Measurements from ENCODE around the gene PSMD1.
A peak's percentile ranks its signal among the peaks of the same experiment; 100 is the strongest.

The PSMD1 gene

DNA sequence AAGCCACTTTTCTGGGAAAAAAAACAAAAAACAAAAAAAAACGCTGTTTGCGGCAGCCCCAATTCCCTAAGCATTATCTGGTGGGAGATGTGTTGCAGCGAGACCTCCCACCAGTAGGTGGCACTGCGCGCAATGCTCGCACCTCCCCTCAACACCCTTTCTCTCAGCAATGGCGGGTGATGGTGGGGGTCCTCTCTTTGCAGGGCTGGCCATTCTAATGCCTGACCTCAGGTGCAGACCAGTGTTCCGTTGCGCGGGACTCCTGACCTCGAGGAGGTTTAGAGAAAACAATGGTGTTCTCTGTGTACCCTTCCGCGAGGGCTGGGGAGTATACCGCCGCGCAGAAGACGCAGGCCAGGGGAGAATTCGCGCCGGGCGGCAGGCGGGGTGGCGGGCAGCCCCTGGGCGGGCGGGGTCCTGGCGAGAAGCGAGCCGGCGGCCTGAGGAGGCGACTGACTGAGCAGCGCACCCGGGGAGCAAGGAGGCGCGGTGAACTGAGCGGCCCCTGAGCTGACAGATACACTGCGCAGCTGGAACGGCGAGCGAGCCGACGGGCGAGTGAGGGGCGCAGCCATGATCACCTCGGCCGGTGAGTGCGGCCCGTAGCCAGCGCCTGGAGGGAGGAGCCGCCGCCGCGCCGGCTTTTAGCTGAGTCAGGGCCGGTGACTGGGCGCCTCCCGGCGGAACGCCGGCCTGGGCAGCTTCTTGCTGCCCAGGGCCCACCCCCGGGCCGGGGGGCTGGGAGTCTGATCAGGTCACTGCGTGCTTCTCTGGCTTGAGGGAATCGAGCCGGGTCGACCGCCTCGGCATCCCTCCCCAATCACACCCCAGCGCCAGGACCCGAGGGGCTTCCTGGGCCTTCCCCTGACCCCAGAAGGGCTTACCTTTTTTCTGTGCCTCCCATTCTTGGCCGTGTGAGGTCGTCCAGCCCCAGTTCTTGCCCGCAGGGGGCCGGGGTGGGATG lies at the start of gene PSMD1:
TSS of gene PSMD1 (plus strand) at position 415 of the 964 bp plus-strand sequence. CDS start at position 574, 159 bp downstream.
- TF ChIP-seq NFRKB (IDR thresholded peaks at IDR 0.05) = no peak
- TF ChIP-seq BHLHE40 (IDR thresholded peaks at IDR 0.05; ENCODE audit: borderline replicate concordance) = no peak
- no peak; the same call in 1 of the 2 replicates for TF ChIP-seq ELF4 (IDR thresholded peaks at IDR 0.05)
- no peak for TF ChIP-seq ZNF384 (IDR thresholded peaks at IDR 0.05)
- TF ChIP-seq FOXA1 (IDR thresholded peaks at IDR 0.05) = no peak
- TF ChIP-seq HDGF (IDR thresholded peaks at IDR 0.05; ENCODE audit: borderline replicate concordance) = no peak
- peak; percentile 80 for TF ChIP-seq FOXM1 (IDR thresholded peaks at IDR 0.05; ENCODE audit: borderline replicate concordance)
- TF ChIP-seq L3MBTL2 (conservative IDR thresholded peaks at IDR 0.05) = no peak
- CTCF ChIA-PET = no interaction called here
- peak; percentile 88 for DNase-seq (ENCODE audit: extremely low spot score)
- POLR2A ChIA-PET = interaction anchor here (0.7 to 1.3 kb wide), 2 partner anchors 9 to 144 kb away, joined by 3 read pairs; no protein-coding TSS in a partner anchor

- no peak for DNase-seq (ENCODE audit: extremely low spot score)
- POLR2A ChIA-PET = no interaction called here
- TF ChIP-seq ELF4 (IDR thresholded peaks at IDR 0.05) = no peak
- no peak for TF ChIP-seq L3MBTL2 (conservative IDR thresholded peaks at IDR 0.05)
- TF ChIP-seq ZNF384 (IDR thresholded peaks at IDR 0.05) = no peak
- TF ChIP-seq SP1 (IDR thresholded peaks at IDR 0.05) = no peak
- no peak for TF ChIP-seq ARNT (IDR thresholded peaks at IDR 0.05)
- no peak for TF ChIP-seq FOXK2 (IDR thresholded peaks at IDR 0.05)
- TF ChIP-seq FOXM1 (IDR thresholded peaks at IDR 0.05; ENCODE audit: borderline replicate concordance) = no peak
- TF ChIP-seq BHLHE40 (IDR thresholded peaks at IDR 0.05; ENCODE audit: borderline replicate concordance) = no peak
- no peak for TF ChIP-seq TARDBP (IDR thresholded peaks at IDR 0.05)
- no peak for TF ChIP-seq FOXA1 (IDR thresholded peaks at IDR 0.05)
- no peak for TF ChIP-seq SUZ12 (IDR thresholded peaks at IDR 0.05)
- TF ChIP-seq LEF1 (IDR thresholded peaks at IDR 0.05; ENCODE audit: borderline replicate concordance) = no peak
- no peak for TF ChIP-seq HDGF (IDR thresholded peaks at IDR 0.05; ENCODE audit: borderline replicate concordance)
- TF ChIP-seq CTBP1 (IDR thresholded peaks at IDR 0.05; ENCODE audit: borderline replicate concordance) = no peak
- TF ChIP-seq, protein P1, sequence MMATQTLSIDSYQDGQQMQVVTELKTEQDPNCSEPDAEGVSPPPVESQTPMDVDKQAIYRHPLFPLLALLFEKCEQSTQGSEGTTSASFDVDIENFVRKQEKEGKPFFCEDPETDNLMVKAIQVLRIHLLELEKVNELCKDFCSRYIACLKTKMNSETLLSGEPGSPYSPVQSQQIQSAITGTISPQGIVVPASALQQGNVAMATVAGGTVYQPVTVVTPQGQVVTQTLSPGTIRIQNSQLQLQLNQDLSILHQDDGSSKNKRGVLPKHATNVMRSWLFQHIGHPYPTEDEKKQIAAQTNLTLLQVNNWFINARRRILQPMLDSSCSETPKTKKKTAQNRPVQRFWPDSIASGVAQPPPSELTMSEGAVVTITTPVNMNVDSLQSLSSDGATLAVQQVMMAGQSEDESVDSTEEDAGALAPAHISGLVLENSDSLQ (IDR thresholded peaks at IDR 0.05) = no peak
- TF ChIP-seq NFRKB (IDR thresholded peaks at IDR 0.05) = no peak
- CTCF ChIA-PET = interaction anchor here (0.6 kb wide), 1 partner anchor 105 kb away, joined by 3 read pairs; no protein-coding TSS in a partner anchor
Measured at GRCh38 chr2:231007286-231008098, 49.2 kb upstream of the PSMD1 start.

GRCh38 chr2:231008131-231008530 lies 48.5 kb upstream of the PSMD1 start:
- TF ChIP-seq LEF1 (IDR thresholded peaks at IDR 0.05; ENCODE audit: borderline replicate concordance) = no peak
- no peak for TF ChIP-seq BHLHE40 (IDR thresholded peaks at IDR 0.05; ENCODE audit: borderline replicate concordance)
- no peak for TF ChIP-seq FOXM1 (IDR thresholded peaks at IDR 0.05; ENCODE audit: borderline replicate concordance)
- no peak for TF ChIP-seq FOXK2 (IDR thresholded peaks at IDR 0.05)
- no peak for TF ChIP-seq ELF4 (IDR thresholded peaks at IDR 0.05)
- TF ChIP-seq L3MBTL2 (conservative IDR thresholded peaks at IDR 0.05) = no peak
- no peak for TF ChIP-seq CTBP1 (IDR thresholded peaks at IDR 0.05; ENCODE audit: borderline replicate concordance)
- ChIA-PET CTCF (no interaction called here), POLR2A (no interaction called here)
- no peak for DNase-seq (ENCODE audit: extremely low spot score)

GRCh38 chr2:231009236-231009919 lies 47.3 kb upstream of the PSMD1 start:
- CTCF ChIA-PET = no interaction called here
- DNase-seq (ENCODE audit: extremely low spot score) = no peak
- POLR2A ChIA-PET = no interaction called here
- no peak for TF ChIP-seq ZNF384 (IDR thresholded peaks at IDR 0.05)
- no peak for TF ChIP-seq CTBP1 (IDR thresholded peaks at IDR 0.05; ENCODE audit: borderline replicate concordance)
- TF ChIP-seq ELF4 (IDR thresholded peaks at IDR 0.05) = no peak
- TF ChIP-seq SP1 (IDR thresholded peaks at IDR 0.05) = no peak
- no peak for TF ChIP-seq FOXM1 (IDR thresholded peaks at IDR 0.05; ENCODE audit: borderline replicate concordance)
- TF ChIP-seq, protein P1 (IDR thresholded peaks at IDR 0.05) = no peak
- TF ChIP-seq FOXA1 (IDR thresholded peaks at IDR 0.05) = no peak
- TF ChIP-seq LEF1 (IDR thresholded peaks at IDR 0.05; ENCODE audit: borderline replicate concordance) = no peak
- TF ChIP-seq BHLHE40 (IDR thresholded peaks at IDR 0.05; ENCODE audit: borderline replicate concordance) = no peak
- TF ChIP-seq FOXK2 (IDR thresholded peaks at IDR 0.05) = no peak
- no peak for TF ChIP-seq ARNT (IDR thresholded peaks at IDR 0.05)
- TF ChIP-seq TARDBP (IDR thresholded peaks at IDR 0.05) = no peak
- no peak for TF ChIP-seq SUZ12 (IDR thresholded peaks at IDR 0.05)
- TF ChIP-seq NFRKB (IDR thresholded peaks at IDR 0.05) = no peak
- no peak for TF ChIP-seq HDGF (IDR thresholded peaks at IDR 0.05; ENCODE audit: borderline replicate concordance)
- no peak for TF ChIP-seq L3MBTL2 (conservative IDR thresholded peaks at IDR 0.05)

GRCh38 chr2:231010201-231010730 lies 46.4 kb upstream of the PSMD1 start:
- POLR2A ChIA-PET = no interaction called here
- TF ChIP-seq SUZ12 (IDR thresholded peaks at IDR 0.05) = no peak
- no peak for TF ChIP-seq SP1 (IDR thresholded peaks at IDR 0.05)
- TF ChIP-seq FOXM1 (IDR thresholded peaks at IDR 0.05; ENCODE audit: borderline replicate concordance) = no peak
- no peak for TF ChIP-seq TARDBP (IDR thresholded peaks at IDR 0.05)
- TF ChIP-seq NFRKB (IDR thresholded peaks at IDR 0.05) = no peak

More at GRCh38 chr2:231010201-231010730, 46.4 kb upstream of the PSMD1 start:
- CTCF ChIA-PET = no interaction called here
- no peak for DNase-seq (ENCODE audit: extremely low spot score)

Measured in HEK293T (cell line).